ENCODE measurements around the gene CYB5A.

Gene CYB5A

GRCh38 chr18:74217476-74218143 lies 74.2 kb downstream of the CYB5A start:
- no peak overlapping the region for H3K27ac ChIP-seq
- H3K9me3 ChIP-seq = no peaks in the 10 kb centered on the region
- TF ChIP-seq CTCF (IDR thresholded peaks at IDR 0.05) = no peak
- H3K27me3 ChIP-seq = no peaks in the 10 kb centered on the region
- no peaks in the 10 kb centered on the region for H3K36me3 ChIP-seq
- no peak overlapping the region for H3K4me3 ChIP-seq (ENCODE audit: low read depth in 1 of 2, low read length in 1 of 2)
- H3K4me1 ChIP-seq (ENCODE audit: control insufficient read depth in 1 of 2, insufficient read depth in 1 of 2, low read depth in 1 of 2, low read length in 1 of 2) = no peaks in the 10 kb centered on the region

GRCh38 chr18:74216661-74217110 lies 75.1 kb downstream of the CYB5A start:
- Histone ChIP-seq H3K4me1 (ENCODE audit: control insufficient read depth in 1 of 2, insufficient read depth in 1 of 2, low read depth in 1 of 2, low read length in 1 of 2) (no peaks in the 10 kb centered on the region), H3K27me3 (no peaks in the 10 kb centered on the region), H3K27ac (no peak overlapping the region), H3K36me3 (no peaks in the 10 kb centered on the region), H3K9me3 (no peaks in the 10 kb centered on the region), H3K4me3 (ENCODE audit: low read depth in 1 of 2, low read length in 1 of 2) (no peak overlapping the region)
- TF ChIP-seq CTCF (IDR thresholded peaks at IDR 0.05) = no peak

- Histone ChIP-seq H3K4me3 (ENCODE audit: low read depth in 1 of 2, low read length in 1 of 2) (no peak overlapping the region), H3K4me1 (ENCODE audit: control insufficient read depth in 1 of 2, insufficient read depth in 1 of 2, low read depth in 1 of 2, low read length in 1 of 2) (no peaks in the 10 kb centered on the region), H3K27ac (no peak overlapping the region), H3K9me3 (no peaks in the 10 kb centered on the region), H3K36me3 (no peaks in the 10 kb centered on the region), H3K27me3 (no peaks in the 10 kb centered on the region)
- no peak for TF ChIP-seq CTCF (IDR thresholded peaks at IDR 0.05)
These were observed 75.9 kb downstream of the CYB5A start for GRCh38 chr18:74215863-74216262.

GRCh38 chr18:74213429-74213828 lies 78.3 kb downstream of the CYB5A start:
- H3K27ac ChIP-seq = no peak overlapping the region
- TF ChIP-seq CTCF (IDR thresholded peaks at IDR 0.05) = no peak
- H3K27me3 ChIP-seq = no peaks in the 10 kb centered on the region
- H3K4me1 ChIP-seq (ENCODE audit: control insufficient read depth in 1 of 2, insufficient read depth in 1 of 2, low read depth in 1 of 2, low read length in 1 of 2) = no peaks in the 10 kb centered on the region
- no peaks in the 10 kb centered on the region for H3K36me3 ChIP-seq
- H3K4me3 ChIP-seq (ENCODE audit: low read depth in 1 of 2, low read length in 1 of 2) = no peak overlapping the region
- H3K9me3 ChIP-seq = no peaks in the 10 kb centered on the region

GRCh38 chr18:74204526-74205152 lies 87.1 kb downstream of the CYB5A start:
- no peaks in the 10 kb centered on the region for H3K9me3 ChIP-seq
- H3K4me1 ChIP-seq (ENCODE audit: control insufficient read depth in 1 of 2, insufficient read depth in 1 of 2, low read depth in 1 of 2, low read length in 1 of 2) = no peaks in the 10 kb centered on the region
- no peaks in the 10 kb centered on the region for H3K36me3 ChIP-seq
- no peaks in the 10 kb centered on the region for H3K27me3 ChIP-seq
- no peak for TF ChIP-seq CTCF (IDR thresholded peaks at IDR 0.05)
- no peak overlapping the region for H3K27ac ChIP-seq
- no peak overlapping the region for H3K4me3 ChIP-seq (ENCODE audit: low read depth in 1 of 2, low read length in 1 of 2)
